ENCODE data around the gene BCL11A.

- no peak for TF ChIP-seq EZH2 (IDR thresholded peaks at IDR 0.05; ENCODE audit: low read depth, unreplicated experiment)
- TF ChIP-seq, protein P1, sequence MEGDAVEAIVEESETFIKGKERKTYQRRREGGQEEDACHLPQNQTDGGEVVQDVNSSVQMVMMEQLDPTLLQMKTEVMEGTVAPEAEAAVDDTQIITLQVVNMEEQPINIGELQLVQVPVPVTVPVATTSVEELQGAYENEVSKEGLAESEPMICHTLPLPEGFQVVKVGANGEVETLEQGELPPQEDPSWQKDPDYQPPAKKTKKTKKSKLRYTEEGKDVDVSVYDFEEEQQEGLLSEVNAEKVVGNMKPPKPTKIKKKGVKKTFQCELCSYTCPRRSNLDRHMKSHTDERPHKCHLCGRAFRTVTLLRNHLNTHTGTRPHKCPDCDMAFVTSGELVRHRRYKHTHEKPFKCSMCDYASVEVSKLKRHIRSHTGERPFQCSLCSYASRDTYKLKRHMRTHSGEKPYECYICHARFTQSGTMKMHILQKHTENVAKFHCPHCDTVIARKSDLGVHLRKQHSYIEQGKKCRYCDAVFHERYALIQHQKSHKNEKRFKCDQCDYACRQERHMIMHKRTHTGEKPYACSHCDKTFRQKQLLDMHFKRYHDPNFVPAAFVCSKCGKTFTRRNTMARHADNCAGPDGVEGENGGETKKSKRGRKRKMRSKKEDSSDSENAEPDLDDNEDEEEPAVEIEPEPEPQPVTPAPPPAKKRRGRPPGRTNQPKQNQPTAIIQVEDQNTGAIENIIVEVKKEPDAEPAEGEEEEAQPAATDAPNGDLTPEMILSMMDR (conservative IDR thresholded peaks at IDR 0.05; ENCODE audit: low read depth in 2 of 2) = no peak
- no peak for TF ChIP-seq POLR2AphosphoS5 (IDR thresholded peaks at IDR 0.05; ENCODE audit: low read depth)
- TF ChIP-seq JUNB (IDR thresholded peaks at IDR 0.05; ENCODE audit: unreplicated experiment) = no peak
- TF ChIP-seq ZNF331 (CRISPR knock-in tag; IDR thresholded peaks at IDR 0.05; ENCODE audit: low read depth) = no peak
- TF ChIP-seq, protein P2, sequence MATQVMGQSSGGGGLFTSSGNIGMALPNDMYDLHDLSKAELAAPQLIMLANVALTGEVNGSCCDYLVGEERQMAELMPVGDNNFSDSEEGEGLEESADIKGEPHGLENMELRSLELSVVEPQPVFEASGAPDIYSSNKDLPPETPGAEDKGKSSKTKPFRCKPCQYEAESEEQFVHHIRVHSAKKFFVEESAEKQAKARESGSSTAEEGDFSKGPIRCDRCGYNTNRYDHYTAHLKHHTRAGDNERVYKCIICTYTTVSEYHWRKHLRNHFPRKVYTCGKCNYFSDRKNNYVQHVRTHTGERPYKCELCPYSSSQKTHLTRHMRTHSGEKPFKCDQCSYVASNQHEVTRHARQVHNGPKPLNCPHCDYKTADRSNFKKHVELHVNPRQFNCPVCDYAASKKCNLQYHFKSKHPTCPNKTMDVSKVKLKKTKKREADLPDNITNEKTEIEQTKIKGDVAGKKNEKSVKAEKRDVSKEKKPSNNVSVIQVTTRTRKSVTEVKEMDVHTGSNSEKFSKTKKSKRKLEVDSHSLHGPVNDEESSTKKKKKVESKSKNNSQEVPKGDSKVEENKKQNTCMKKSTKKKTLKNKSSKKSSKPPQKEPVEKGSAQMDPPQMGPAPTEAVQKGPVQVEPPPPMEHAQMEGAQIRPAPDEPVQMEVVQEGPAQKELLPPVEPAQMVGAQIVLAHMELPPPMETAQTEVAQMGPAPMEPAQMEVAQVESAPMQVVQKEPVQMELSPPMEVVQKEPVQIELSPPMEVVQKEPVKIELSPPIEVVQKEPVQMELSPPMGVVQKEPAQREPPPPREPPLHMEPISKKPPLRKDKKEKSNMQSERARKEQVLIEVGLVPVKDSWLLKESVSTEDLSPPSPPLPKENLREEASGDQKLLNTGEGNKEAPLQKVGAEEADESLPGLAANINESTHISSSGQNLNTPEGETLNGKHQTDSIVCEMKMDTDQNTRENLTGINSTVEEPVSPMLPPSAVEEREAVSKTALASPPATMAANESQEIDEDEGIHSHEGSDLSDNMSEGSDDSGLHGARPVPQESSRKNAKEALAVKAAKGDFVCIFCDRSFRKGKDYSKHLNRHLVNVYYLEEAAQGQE (IDR thresholded peaks at IDR 0.05; ENCODE audit: unreplicated experiment) = no peak
- TF ChIP-seq EZH2phosphoT487 (IDR thresholded peaks at IDR 0.05; ENCODE audit: unreplicated experiment) = no peak
- no peak for TF ChIP-seq CREB1 (CRISPR knock-in tag; IDR thresholded peaks at IDR 0.05; ENCODE audit: low read depth)
- TF ChIP-seq, protein P3, sequence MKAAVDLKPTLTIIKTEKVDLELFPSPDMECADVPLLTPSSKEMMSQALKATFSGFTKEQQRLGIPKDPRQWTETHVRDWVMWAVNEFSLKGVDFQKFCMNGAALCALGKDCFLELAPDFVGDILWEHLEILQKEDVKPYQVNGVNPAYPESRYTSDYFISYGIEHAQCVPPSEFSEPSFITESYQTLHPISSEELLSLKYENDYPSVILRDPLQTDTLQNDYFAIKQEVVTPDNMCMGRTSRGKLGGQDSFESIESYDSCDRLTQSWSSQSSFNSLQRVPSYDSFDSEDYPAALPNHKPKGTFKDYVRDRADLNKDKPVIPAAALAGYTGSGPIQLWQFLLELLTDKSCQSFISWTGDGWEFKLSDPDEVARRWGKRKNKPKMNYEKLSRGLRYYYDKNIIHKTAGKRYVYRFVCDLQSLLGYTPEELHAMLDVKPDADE (IDR thresholded peaks at IDR 0.05) = no peak
- TF ChIP-seq NANOG (IDR thresholded peaks at IDR 0.05; ENCODE audit: borderline replicate concordance) = no peak
- no peak for TF ChIP-seq STAT1 (IDR thresholded peaks at IDR 0.05; ENCODE audit: unreplicated experiment)
- TF ChIP-seq ZNF114 (CRISPR knock-in tag; IDR thresholded peaks at IDR 0.05) = no peak
- TF ChIP-seq, protein P4, sequence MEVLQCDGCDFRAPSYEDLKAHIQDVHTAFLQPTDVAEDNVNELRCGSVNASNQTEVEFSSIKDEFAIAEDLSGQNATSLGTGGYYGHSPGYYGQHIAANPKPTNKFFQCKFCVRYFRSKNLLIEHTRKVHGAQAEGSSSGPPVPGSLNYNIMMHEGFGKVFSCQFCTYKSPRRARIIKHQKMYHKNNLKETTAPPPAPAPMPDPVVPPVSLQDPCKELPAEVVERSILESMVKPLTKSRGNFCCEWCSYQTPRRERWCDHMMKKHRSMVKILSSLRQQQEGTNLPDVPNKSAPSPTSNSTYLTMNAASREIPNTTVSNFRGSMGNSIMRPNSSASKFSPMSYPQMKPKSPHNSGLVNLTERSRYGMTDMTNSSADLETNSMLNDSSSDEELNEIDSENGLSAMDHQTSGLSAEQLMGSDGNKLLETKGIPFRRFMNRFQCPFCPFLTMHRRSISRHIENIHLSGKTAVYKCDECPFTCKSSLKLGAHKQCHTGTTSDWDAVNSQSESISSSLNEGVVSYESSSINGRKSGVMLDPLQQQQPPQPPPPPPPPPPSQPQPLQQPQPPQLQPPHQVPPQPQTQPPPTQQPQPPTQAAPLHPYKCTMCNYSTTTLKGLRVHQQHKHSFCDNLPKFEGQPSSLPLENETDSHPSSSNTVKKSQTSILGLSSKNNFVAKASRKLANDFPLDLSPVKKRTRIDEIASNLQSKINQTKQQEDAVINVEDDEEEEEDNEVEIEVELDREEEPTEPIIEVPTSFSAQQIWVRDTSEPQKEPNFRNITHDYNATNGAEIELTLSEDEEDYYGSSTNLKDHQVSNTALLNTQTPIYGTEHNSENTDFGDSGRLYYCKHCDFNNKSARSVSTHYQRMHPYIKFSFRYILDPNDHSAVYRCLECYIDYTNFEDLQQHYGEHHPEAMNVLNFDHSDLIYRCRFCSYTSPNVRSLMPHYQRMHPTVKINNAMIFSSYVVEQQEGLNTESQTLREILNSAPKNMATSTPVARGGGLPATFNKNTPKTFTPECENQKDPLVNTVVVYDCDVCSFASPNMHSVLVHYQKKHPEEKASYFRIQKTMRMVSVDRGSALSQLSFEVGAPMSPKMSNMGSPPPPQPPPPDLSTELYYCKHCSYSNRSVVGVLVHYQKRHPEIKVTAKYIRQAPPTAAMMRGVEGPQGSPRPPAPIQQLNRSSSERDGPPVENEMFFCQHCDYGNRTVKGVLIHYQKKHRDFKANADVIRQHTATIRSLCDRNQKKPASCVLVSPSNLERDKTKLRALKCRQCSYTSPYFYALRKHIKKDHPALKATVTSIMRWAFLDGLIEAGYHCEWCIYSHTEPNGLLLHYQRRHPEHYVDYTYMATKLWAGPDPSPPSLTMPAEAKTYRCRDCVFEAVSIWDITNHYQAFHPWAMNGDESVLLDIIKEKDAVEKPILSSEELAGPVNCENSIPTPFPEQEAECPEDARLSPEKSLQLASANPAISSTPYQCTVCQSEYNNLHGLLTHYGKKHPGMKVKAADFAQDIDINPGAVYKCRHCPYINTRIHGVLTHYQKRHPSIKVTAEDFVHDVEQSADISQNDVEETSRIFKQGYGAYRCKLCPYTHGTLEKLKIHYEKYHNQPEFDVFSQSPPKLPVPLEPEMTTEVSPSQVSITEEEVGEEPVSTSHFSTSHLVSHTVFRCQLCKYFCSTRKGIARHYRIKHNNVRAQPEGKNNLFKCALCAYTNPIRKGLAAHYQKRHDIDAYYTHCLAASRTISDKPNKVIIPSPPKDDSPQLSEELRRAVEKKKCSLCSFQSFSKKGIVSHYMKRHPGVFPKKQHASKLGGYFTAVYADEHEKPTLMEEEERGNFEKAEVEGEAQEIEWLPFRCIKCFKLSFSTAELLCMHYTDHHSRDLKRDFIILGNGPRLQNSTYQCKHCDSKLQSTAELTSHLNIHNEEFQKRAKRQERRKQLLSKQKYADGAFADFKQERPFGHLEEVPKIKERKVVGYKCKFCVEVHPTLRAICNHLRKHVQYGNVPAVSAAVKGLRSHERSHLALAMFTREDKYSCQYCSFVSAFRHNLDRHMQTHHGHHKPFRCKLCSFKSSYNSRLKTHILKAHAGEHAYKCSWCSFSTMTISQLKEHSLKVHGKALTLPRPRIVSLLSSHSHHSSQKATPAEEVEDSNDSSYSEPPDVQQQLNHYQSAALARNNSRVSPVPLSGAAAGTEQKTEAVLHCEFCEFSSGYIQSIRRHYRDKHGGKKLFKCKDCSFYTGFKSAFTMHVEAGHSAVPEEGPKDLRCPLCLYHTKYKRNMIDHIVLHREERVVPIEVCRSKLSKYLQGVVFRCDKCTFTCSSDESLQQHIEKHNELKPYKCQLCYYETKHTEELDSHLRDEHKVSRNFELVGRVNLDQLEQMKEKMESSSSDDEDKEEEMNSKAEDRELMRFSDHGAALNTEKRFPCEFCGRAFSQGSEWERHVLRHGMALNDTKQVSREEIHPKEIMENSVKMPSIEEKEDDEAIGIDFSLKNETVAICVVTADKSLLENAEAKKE (CRISPR knock-in tag; IDR thresholded peaks at IDR 0.05) = no peak
These were observed 145.2 kb downstream of the BCL11A start for GRCh38 chr2:60408207-60408606.

Measured in GM23338 (cell line).